ENCODE results near the gene TEF. TPM values are rescaled to one million over a fixed set of nuclear protein-coding genes. Genes with fewer than 3 reads are reported as not detected.

Gene TEF
- total and polyA plus RNA-seq, 2 donors (not counting 1 experiment from before 2014, with no cell fraction given): 9.0 to 22.5 TPM

DNA sequence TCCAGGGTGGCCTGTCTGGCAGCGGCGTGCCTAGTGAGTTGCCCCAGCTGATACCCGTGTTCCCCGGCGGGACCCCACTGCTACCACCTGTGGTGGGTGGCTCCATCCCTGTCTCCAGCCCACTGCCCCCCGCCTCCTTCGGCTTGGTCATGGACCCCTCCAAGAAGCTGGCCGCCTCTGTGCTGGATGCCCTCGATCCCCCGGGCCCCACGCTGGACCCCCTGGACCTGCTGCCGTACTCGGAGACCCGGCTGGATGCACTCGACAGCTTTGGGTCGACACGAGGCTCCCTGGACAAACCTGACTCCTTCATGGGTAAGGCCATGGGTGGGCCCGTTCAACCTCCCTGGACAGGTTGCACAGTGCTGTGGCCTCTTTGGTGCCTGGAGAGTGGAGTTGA, 41.9 kb upstream of the TEF start:
- H3K36me3 ChIP-seq (ENCODE audit: control insufficient read depth, insufficient read depth, low read length): peaks cover 39% of the 10 kb centered on the region
- no peak for TF ChIP-seq EZH2 (IDR thresholded peaks at IDR 0.05; ENCODE audit: low read length, missing control alignments)
- no peaks in the 10 kb centered on the region for H3K9me3 ChIP-seq (ENCODE audit: control insufficient read depth, insufficient read depth, low read depth, low read length)
- H3K4me2 ChIP-seq (ENCODE audit: extremely low read depth, insufficient read depth, low read length): no peak overlapping the region
- H3K4me1 ChIP-seq (ENCODE audit: control insufficient read depth, extremely low read depth, insufficient read depth, low read length): no peaks in the 10 kb centered on the region
- H3K4me3 ChIP-seq (replicated peaks in 1 of 4; ENCODE audit: control extremely low read depth in 1 of 4, insufficient read depth in 1 of 4, low read depth in 3 of 4, low read length in 4 of 4): no peak overlapping the region
- no peaks in the 10 kb centered on the region for H3K79me2 ChIP-seq (ENCODE audit: control insufficient read depth, insufficient read depth, low read length)
- no peaks in the 10 kb centered on the region for H3K27me3 ChIP-seq (ENCODE audit: control insufficient read depth, insufficient read depth, low read length)
- H3K27ac ChIP-seq (ENCODE audit: insufficient read depth, low read length): no peak overlapping the region
- DNase-seq (ENCODE audit: low read depth in 2 of 2): no peak
- H3K9ac ChIP-seq (ENCODE audit: insufficient read depth, low read length): no peak overlapping the region
- no peak overlapping the region for H2AFZ ChIP-seq (ENCODE audit: low read length)
- no peaks in the 10 kb centered on the region for H4K20me1 ChIP-seq (ENCODE audit: control insufficient read depth, extremely low read depth, insufficient read depth, low read length)

DNA sequence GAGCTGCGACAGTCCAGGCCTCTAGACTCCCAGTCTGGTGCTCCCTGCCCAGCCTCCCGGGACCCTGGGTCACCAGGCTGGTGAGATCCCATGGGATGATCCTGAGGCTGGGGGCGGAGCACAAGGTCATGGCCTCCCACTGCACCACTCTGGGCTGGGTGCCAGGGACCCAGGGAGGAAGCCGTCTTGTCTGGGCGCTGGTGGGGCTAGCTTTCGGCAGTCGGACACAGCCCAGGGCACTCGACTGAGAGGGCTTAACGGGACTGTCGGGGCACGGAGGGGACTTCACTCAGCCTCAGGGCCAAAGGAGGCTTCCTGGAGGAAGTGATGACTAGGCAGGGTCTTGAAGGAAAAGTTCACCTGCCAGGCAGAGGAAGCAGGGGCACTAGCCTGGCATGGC, 41.4 kb upstream of the TEF start:
- DNase-seq (ENCODE audit: low read depth in 2 of 2): no peak
- H3K9ac ChIP-seq (ENCODE audit: insufficient read depth, low read length): no peak overlapping the region
- H3K4me3 ChIP-seq (replicated peaks in 1 of 4; ENCODE audit: control extremely low read depth in 1 of 4, insufficient read depth in 1 of 4, low read depth in 3 of 4, low read length in 4 of 4): no peak overlapping the region
- no peak overlapping the region for H2AFZ ChIP-seq (ENCODE audit: low read length)
- no peaks in the 10 kb centered on the region for H4K20me1 ChIP-seq (ENCODE audit: control insufficient read depth, extremely low read depth, insufficient read depth, low read length)
- H3K27ac ChIP-seq (ENCODE audit: insufficient read depth, low read length): no peak overlapping the region
- TF ChIP-seq, protein P1, sequence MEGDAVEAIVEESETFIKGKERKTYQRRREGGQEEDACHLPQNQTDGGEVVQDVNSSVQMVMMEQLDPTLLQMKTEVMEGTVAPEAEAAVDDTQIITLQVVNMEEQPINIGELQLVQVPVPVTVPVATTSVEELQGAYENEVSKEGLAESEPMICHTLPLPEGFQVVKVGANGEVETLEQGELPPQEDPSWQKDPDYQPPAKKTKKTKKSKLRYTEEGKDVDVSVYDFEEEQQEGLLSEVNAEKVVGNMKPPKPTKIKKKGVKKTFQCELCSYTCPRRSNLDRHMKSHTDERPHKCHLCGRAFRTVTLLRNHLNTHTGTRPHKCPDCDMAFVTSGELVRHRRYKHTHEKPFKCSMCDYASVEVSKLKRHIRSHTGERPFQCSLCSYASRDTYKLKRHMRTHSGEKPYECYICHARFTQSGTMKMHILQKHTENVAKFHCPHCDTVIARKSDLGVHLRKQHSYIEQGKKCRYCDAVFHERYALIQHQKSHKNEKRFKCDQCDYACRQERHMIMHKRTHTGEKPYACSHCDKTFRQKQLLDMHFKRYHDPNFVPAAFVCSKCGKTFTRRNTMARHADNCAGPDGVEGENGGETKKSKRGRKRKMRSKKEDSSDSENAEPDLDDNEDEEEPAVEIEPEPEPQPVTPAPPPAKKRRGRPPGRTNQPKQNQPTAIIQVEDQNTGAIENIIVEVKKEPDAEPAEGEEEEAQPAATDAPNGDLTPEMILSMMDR (conservative IDR thresholded peaks at IDR 0.05 in 1 of 2, IDR thresholded peaks at IDR 0.05 in 1 of 2; ENCODE audit: low read depth in 1 of 2, low read length in 2 of 2): no peak
- no peak for TF ChIP-seq EZH2 (IDR thresholded peaks at IDR 0.05; ENCODE audit: low read length, missing control alignments)
- H3K4me1 ChIP-seq (ENCODE audit: control insufficient read depth, extremely low read depth, insufficient read depth, low read length): no peaks in the 10 kb centered on the region
- H3K9me3 ChIP-seq (ENCODE audit: control insufficient read depth, insufficient read depth, low read depth, low read length): no peaks in the 10 kb centered on the region
- H3K79me2 ChIP-seq (ENCODE audit: control insufficient read depth, insufficient read depth, low read length): no peaks in the 10 kb centered on the region
- H3K27me3 ChIP-seq (ENCODE audit: control insufficient read depth, insufficient read depth, low read length): no peaks in the 10 kb centered on the region
- no peak overlapping the region for H3K4me2 ChIP-seq (ENCODE audit: extremely low read depth, insufficient read depth, low read length)
- peaks cover 36% of the 10 kb centered on the region for H3K36me3 ChIP-seq (ENCODE audit: control insufficient read depth, insufficient read depth, low read length)

DNA sequence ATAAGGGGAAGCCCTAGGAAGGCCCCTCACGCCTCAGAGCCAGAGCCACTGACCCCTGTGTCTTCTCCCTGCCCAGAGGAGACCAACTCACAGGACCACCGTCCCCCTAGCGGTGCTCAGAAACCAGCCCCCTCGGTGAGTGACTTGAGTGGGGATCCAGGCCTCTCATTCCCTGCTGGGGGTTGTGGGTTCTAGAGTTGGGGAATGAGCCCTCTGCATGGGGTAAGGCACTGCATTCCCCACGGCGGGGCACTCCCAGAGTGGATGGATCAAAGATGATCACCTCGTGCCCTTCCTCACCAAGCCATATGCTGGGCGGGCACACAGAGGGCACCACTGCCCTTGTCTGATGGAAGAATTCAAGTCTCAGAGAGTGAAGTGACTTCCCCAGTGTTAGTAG, 40.7 kb upstream of the TEF start:
- TF ChIP-seq EZH2 (IDR thresholded peaks at IDR 0.05; ENCODE audit: low read length, missing control alignments): no peak
- TF ChIP-seq, protein P1 (conservative IDR thresholded peaks at IDR 0.05 in 1 of 2, IDR thresholded peaks at IDR 0.05 in 1 of 2; ENCODE audit: low read depth in 1 of 2, low read length in 2 of 2): no peak
- Histone ChIP-seq H2AFZ (ENCODE audit: low read length) (no peak overlapping the region), H3K27ac (ENCODE audit: insufficient read depth, low read length) (no peak overlapping the region), H3K4me2 (ENCODE audit: extremely low read depth, insufficient read depth, low read length) (no peak overlapping the region), H3K9ac (ENCODE audit: insufficient read depth, low read length) (no peak overlapping the region), H3K9me3 (ENCODE audit: control insufficient read depth, insufficient read depth, low read depth, low read length) (no peaks in the 10 kb centered on the region), H3K4me1 (ENCODE audit: control insufficient read depth, extremely low read depth, insufficient read depth, low read length) (no peaks in the 10 kb centered on the region), H3K79me2 (ENCODE audit: control insufficient read depth, insufficient read depth, low read length) (no peaks in the 10 kb centered on the region), H4K20me1 (ENCODE audit: control insufficient read depth, extremely low read depth, insufficient read depth, low read length) (no peaks in the 10 kb centered on the region), H3K36me3 (ENCODE audit: control insufficient read depth, insufficient read depth, low read length) (peaks cover 37% of the 10 kb centered on the region), H3K27me3 (ENCODE audit: control insufficient read depth, insufficient read depth, low read length) (no peaks in the 10 kb centered on the region), H3K4me3 (replicated peaks in 1 of 4; ENCODE audit: control extremely low read depth in 1 of 4, insufficient read depth in 1 of 4, low read depth in 3 of 4, low read length in 4 of 4) (no peak overlapping the region)
- DNase-seq (ENCODE audit: low read depth in 2 of 2): no peak

All from fibroblast of lung (primary cell).